ENCODE data around the gene FOCAD.

DNA sequence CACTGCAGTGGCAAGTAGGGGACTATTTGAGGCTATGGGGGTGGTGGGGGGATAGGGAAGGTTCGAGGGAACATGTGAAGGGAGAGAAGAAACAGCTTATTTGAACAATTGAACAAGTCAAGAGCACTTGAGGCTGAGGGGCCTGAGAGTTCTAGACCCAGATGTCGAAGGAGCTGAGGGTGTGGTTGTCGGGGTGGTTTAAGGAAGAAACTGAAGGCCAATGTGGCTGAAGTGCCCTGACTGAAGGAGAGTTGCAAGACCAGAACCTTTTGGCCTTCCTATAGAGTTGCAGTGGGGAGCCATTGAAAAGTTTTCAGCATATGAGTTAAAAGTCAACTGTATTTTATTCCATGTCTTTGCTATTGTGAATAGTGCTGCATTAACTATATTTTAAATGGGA is 19.1 kb downstream of the FOCAD start:
- TF ChIP-seq, protein P1, sequence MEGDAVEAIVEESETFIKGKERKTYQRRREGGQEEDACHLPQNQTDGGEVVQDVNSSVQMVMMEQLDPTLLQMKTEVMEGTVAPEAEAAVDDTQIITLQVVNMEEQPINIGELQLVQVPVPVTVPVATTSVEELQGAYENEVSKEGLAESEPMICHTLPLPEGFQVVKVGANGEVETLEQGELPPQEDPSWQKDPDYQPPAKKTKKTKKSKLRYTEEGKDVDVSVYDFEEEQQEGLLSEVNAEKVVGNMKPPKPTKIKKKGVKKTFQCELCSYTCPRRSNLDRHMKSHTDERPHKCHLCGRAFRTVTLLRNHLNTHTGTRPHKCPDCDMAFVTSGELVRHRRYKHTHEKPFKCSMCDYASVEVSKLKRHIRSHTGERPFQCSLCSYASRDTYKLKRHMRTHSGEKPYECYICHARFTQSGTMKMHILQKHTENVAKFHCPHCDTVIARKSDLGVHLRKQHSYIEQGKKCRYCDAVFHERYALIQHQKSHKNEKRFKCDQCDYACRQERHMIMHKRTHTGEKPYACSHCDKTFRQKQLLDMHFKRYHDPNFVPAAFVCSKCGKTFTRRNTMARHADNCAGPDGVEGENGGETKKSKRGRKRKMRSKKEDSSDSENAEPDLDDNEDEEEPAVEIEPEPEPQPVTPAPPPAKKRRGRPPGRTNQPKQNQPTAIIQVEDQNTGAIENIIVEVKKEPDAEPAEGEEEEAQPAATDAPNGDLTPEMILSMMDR (conservative IDR thresholded peaks at IDR 0.05; ENCODE audit: low read length): no peak
- TF ChIP-seq EZH2phosphoT487 (IDR thresholded peaks at IDR 0.05; ENCODE audit: borderline replicate concordance): no peak
